Testis (tissue), 2 donors: ENCODE data around the gene ARL15.

Experiments used
- POLR2A ChIP-seq: fragments of 450-650 bp; IDR thresholded peaks from one replicate; pipeline ENCODE4 v1.6.1; 2017; ENCODE audit warnings: antibody characterized with exemption, mild to moderate bottlenecking, moderate library complexity
- TF ChIP-seq, protein P1 (sequence below), 3 experiments: fragments of 450-650 bp in 2 of 3; fragments of 200-600 bp in 1 of 3; sonication (generic) in 1 of 3; IDR thresholded peaks; one replicate each; pipeline ENCODE4 v1.5.1; 2016 to 2019; ENCODE audit warnings: antibody characterized with exemption in 3 of 3, mild to moderate bottlenecking in 2 of 3, moderate library complexity in 1 of 3

DNA sequence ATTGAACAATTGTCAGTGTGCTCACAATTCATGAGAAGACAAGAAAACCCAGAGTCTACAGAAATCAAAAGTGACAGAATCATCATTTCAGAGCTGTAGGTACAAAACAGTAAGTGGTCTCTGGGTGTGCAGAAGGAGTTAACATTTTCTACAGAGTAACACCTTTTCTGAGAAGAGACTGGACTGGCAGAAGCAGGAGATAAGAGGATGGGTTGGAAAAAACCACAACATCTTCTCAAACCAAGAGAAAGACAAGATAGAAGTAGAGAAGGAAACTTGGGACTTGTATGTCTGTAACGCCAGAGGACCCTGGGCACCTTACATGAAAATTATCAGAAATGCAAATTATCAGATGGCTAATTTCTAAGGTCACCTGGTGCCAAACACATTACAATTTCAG, 82.6 kb downstream of the ARL15 start:
- TF ChIP-seq, protein P1, sequence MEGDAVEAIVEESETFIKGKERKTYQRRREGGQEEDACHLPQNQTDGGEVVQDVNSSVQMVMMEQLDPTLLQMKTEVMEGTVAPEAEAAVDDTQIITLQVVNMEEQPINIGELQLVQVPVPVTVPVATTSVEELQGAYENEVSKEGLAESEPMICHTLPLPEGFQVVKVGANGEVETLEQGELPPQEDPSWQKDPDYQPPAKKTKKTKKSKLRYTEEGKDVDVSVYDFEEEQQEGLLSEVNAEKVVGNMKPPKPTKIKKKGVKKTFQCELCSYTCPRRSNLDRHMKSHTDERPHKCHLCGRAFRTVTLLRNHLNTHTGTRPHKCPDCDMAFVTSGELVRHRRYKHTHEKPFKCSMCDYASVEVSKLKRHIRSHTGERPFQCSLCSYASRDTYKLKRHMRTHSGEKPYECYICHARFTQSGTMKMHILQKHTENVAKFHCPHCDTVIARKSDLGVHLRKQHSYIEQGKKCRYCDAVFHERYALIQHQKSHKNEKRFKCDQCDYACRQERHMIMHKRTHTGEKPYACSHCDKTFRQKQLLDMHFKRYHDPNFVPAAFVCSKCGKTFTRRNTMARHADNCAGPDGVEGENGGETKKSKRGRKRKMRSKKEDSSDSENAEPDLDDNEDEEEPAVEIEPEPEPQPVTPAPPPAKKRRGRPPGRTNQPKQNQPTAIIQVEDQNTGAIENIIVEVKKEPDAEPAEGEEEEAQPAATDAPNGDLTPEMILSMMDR (IDR thresholded peaks at IDR 0.05), result no peak
- no peak for TF ChIP-seq POLR2A
